Measurements from ENCODE around the gene NUP93. TPM values are rescaled to one million over a fixed set of nuclear protein-coding genes. Genes with fewer than 3 reads are reported as not detected.

NUP93 gene
- polyA plus RNA-seq, 1 experiment = 46.4 TPM

DNA sequence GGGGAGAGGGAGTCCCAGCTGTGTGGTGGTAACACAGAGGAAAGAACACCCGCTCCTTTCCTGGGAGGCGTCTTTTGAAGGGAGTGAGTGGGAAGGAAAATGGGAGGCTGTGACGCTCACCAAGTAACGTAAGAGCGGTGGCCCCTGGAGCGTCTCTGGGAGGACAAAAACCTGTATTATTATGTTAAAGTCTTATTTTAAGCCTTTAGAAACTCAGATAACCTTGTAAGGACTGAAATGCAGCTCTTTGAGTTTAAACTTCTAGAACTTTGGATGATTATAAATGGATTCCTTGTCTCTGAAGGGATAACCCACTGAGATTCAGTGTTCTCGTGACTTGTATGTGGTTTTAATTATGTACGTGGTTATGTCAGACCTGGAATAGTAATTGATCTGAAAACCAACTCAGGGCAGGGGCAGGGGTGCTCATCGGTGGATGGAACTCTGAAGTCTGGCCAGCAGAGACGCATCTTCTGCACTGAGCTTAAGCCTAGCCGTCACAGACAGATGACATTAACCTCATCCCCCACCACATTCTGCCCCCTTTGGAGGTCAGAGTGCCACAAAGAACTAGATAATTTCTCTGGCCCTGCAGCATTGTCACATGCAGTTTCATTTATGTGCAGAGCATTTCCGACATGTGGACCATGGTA lies 93.3 kb downstream of the NUP93 start:
- CTCF ChIA-PET = interaction anchor here (1.2 kb wide), 1 partner anchor 269 kb away, joined by 3 read pairs; the partner anchor contains the start of gene CPNE2
- POLR2A ChIA-PET = interaction anchor here (0.7 kb wide), 1 partner anchor 205 kb away, joined by 5 read pairs; no protein-coding TSS in a partner anchor
- no peaks in the 10 kb centered on the region for H3K27me3 ChIP-seq (ENCODE audit: control insufficient read depth, insufficient read depth, low read length)
- no peak overlapping the region for H3K4me3 ChIP-seq (ENCODE audit: low read depth, low read length)
- no peak overlapping the region for H3K27ac ChIP-seq (ENCODE audit: low read depth, low read length)
- no peak for TF ChIP-seq CTCF (IDR thresholded peaks at IDR 0.05; ENCODE audit: low read depth, low read length)
- DNase-seq (ENCODE audit: low read depth, low spot score) = no peak
- no peaks in the 10 kb centered on the region for H3K9me3 ChIP-seq (ENCODE audit: control insufficient read depth, insufficient read depth, low read length)

- H3K4me3 ChIP-seq (ENCODE audit: low read depth, low read length) = no peak overlapping the region
- DNase-seq (ENCODE audit: low read depth, low spot score) = no peak
- H3K9me3 ChIP-seq (ENCODE audit: control insufficient read depth, insufficient read depth, low read length) = no peaks in the 10 kb centered on the region
- TF ChIP-seq CTCF (IDR thresholded peaks at IDR 0.05; ENCODE audit: low read depth, low read length) = peak; percentile 26; the same call in 1 of the 2 replicates
- POLR2A ChIA-PET = no interaction called here
- H3K27ac ChIP-seq (ENCODE audit: low read depth, low read length) = no peak overlapping the region
- CTCF ChIA-PET = interaction anchor here (0.9 kb wide), 2 partner anchors 9 to 43 kb away, joined by 3 to 5 read pairs; no protein-coding TSS in a partner anchor
- H3K27me3 ChIP-seq (ENCODE audit: control insufficient read depth, insufficient read depth, low read length) = no peaks in the 10 kb centered on the region
Observed at GRCh38 chr16:56824331-56824730, 94.4 kb downstream of the NUP93 start.

DNA sequence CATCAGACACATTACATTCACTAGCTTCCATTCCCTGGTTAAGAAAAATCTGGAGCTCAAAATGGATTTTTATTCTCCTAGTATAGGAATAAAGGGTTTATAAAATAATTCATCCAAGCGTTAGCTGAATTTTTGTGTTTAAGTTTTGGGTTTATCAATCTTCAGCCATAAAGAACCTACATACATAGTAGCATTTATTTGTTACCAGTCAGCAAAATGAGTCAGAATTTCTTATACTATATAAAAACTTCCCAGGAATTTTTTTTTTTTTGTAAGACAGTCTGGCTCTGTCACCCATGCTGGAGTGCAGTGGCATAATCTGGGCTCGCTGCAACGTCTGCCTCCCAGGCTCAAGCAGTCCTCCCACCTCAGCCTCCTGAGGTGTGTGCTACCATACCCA lies 94.9 kb downstream of the NUP93 start:
- POLR2A ChIA-PET = no interaction called here
- no peaks in the 10 kb centered on the region for H3K27me3 ChIP-seq (ENCODE audit: control insufficient read depth, insufficient read depth, low read length)
- no peak overlapping the region for H3K4me3 ChIP-seq (ENCODE audit: low read depth, low read length)
- no peak overlapping the region for H3K27ac ChIP-seq (ENCODE audit: low read depth, low read length)
- no peaks in the 10 kb centered on the region for H3K9me3 ChIP-seq (ENCODE audit: control insufficient read depth, insufficient read depth, low read length)
- no peak for TF ChIP-seq CTCF (IDR thresholded peaks at IDR 0.05; ENCODE audit: low read depth, low read length)
- no peak for DNase-seq (ENCODE audit: low read depth, low spot score)
- CTCF ChIA-PET = interaction anchor here (0.8 to 0.9 kb wide), 3 partner anchors 9 to 42 kb away, joined by 3 to 5 read pairs (median 3); no protein-coding TSS in a partner anchor

DNA sequence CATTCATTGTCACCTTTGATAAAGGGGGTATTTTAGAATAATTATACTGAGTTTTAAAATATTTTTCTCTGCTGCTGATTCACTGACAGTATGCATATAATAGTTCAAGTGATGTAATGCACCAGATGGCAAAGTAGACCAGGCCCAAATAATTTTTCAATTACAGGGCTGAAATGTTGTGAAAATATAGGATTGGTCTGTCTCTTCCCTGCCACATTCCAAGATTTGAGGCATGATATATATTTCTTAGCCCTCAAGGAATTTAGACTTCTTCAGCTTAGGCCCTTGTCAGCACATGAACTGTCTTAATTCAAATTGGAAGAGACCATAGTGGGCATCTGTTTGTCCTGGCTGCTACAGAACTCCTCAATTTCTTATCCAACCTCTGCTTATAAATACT lies 95.9 kb downstream of the NUP93 start:
- no peak for TF ChIP-seq CTCF (IDR thresholded peaks at IDR 0.05; ENCODE audit: low read depth, low read length)
- DNase-seq (ENCODE audit: low read depth, low spot score) = no peak
- ChIA-PET CTCF (no interaction called here), POLR2A (no interaction called here)
- no peak overlapping the region for H3K27ac ChIP-seq (ENCODE audit: low read depth, low read length)
- H3K4me3 ChIP-seq (ENCODE audit: low read depth, low read length) = no peak overlapping the region
- no peaks in the 10 kb centered on the region for H3K9me3 ChIP-seq (ENCODE audit: control insufficient read depth, insufficient read depth, low read length)
- H3K27me3 ChIP-seq (ENCODE audit: control insufficient read depth, insufficient read depth, low read length) = no peaks in the 10 kb centered on the region

GRCh38 chr16:56828647-56829046 lies 98.7 kb downstream of the NUP93 start:
- no peak for DNase-seq (ENCODE audit: low read depth, low spot score)
- CTCF ChIA-PET = no interaction called here
- Histone ChIP-seq H3K4me3 (ENCODE audit: low read depth, low read length) (no peak overlapping the region), H3K9me3 (ENCODE audit: control insufficient read depth, insufficient read depth, low read length) (no peaks in the 10 kb centered on the region), H3K27ac (ENCODE audit: low read depth, low read length) (no peak overlapping the region), H3K27me3 (ENCODE audit: control insufficient read depth, insufficient read depth, low read length) (no peaks in the 10 kb centered on the region)
- POLR2A ChIA-PET = no interaction called here
- TF ChIP-seq CTCF (IDR thresholded peaks at IDR 0.05; ENCODE audit: low read depth, low read length) = no peak

All from AG04450 (cell line).